Gastroesophageal sphincter (tissue), 3 donors: ENCODE measurements around the gene DPM1.

Experiments used
- EP300 ChIP-seq: sonication (generic); formaldehyde crosslinking; IDR thresholded peaks from one replicate; pipeline ENCODE4 v1.6.1; 2017; ENCODE audit warnings: antibody characterized with exemption, mild to moderate bottlenecking
- POLR2A ChIP-seq, 2 donors: fragments of 450-650 bp; IDR thresholded peaks; one replicate each; pipeline ENCODE4 v1.6.1; 2017; ENCODE audit warnings: antibody characterized with exemption in 2 of 2, mild to moderate bottlenecking in 2 of 2, moderate library complexity in 1 of 2
- POLR2AphosphoS5 ChIP-seq: sonication (generic); formaldehyde crosslinking; IDR thresholded peaks from one replicate; pipeline ENCODE4 v1.6.1; 2017; ENCODE audit warnings: antibody characterized with exemption
- TF ChIP-seq, protein P1 (sequence below), 4 experiments: fragments of 200-600 bp in 2 of 4; fragments of 450-650 bp in 2 of 4; sonication (generic) in 1 of 4; IDR thresholded peaks; one replicate each; pipeline ENCODE4 v1.5.1; 2017 to 2019; ENCODE audit warnings: antibody characterized with exemption in 4 of 4, mild to moderate bottlenecking in 2 of 4, moderate library complexity in 2 of 4

DNA sequence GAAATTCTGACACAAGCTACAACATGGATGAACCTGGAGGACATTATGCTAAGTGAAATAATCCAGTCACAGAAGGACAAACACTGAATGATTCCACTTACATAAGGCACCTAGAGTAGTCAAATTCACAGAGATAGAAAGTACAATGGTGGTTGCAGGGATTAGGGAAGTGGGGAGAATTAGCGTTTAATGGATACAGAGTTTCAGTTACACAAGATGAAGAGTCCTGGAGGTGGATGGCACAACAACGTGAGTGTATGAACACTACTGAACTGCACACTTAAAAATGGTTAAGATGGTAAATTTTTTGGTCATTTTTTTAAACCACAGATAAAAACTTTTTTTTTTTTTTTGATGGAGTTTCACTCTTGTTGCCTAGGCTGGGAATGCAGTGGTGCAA is 25.0 kb upstream of the DPM1 start:
- TF ChIP-seq, protein P1, sequence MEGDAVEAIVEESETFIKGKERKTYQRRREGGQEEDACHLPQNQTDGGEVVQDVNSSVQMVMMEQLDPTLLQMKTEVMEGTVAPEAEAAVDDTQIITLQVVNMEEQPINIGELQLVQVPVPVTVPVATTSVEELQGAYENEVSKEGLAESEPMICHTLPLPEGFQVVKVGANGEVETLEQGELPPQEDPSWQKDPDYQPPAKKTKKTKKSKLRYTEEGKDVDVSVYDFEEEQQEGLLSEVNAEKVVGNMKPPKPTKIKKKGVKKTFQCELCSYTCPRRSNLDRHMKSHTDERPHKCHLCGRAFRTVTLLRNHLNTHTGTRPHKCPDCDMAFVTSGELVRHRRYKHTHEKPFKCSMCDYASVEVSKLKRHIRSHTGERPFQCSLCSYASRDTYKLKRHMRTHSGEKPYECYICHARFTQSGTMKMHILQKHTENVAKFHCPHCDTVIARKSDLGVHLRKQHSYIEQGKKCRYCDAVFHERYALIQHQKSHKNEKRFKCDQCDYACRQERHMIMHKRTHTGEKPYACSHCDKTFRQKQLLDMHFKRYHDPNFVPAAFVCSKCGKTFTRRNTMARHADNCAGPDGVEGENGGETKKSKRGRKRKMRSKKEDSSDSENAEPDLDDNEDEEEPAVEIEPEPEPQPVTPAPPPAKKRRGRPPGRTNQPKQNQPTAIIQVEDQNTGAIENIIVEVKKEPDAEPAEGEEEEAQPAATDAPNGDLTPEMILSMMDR (IDR thresholded peaks at IDR 0.05): no peak
- TF ChIP-seq POLR2AphosphoS5: no peak
- TF ChIP-seq EP300: no peak
- TF ChIP-seq POLR2A (IDR thresholded peaks at IDR 0.05): no peak
